T-helper 1 cell treated with Interleukin-12 subunit alpha and Interleukin-12 subunit beta and Interleukin-4 antibody, amounts not matched to agents 30 ng/mL and 1 ng/mL, for 36 hours (primary cell): Measurements from ENCODE around the gene BRI3BP. TPM values are rescaled to one million over a fixed set of nuclear protein-coding genes. Genes with fewer than 3 reads are reported as not detected.

Experiments used
- intact Hi-C: fragments of 100-400 bp; cut with micrococcal nuclease; formaldehyde crosslinking; loops from one replicate; pipeline ENCODE4 v1.15.1; 2024
- total RNA-seq: library from RNA; stranded (reverse); gene quantifications from 2 replicates; pipeline ENCODE4 v1.2.3, GENCODE V29; 2022

Gene BRI3BP
- total RNA-seq, 1 donor from 2014 or later = 19.4 TPM

GRCh38 chr12:124972211-124972610 lies 21.2 kb upstream of the BRI3BP start:
- intact Hi-C loops = no loop called here

GRCh38 chr12:124975276-124975675 lies 18.2 kb upstream of the BRI3BP start:
- intact Hi-C loops = no loop called here

- intact Hi-C loops = no loop called here
Measured at GRCh38 chr12:124976999-124977398, 16.4 kb upstream of the BRI3BP start.

- intact Hi-C loops = no loop called here
Measured at GRCh38 chr12:124979568-124979967, 13.9 kb upstream of the BRI3BP start.

GRCh38 chr12:124980098-124980892 lies 13.2 kb upstream of the BRI3BP start:
- intact Hi-C loops = no loop called here

GRCh38 chr12:124986876-124987275 lies 6.6 kb upstream of the BRI3BP start:
- intact Hi-C loops = loop anchor here (5.0 kb wide), 1 partner anchor 275 kb away; no protein-coding TSS in a partner anchor

- intact Hi-C loops = loop anchor here (1.0 to 5.0 kb wide), 9 partner anchors 54 to 1631 kb away; partner anchors contain the start of genes AACS and SBNO1
Measured at GRCh38 chr12:124992874-124993625, 395 bp upstream of the BRI3BP start.

- intact Hi-C loops = loop anchor here (5.0 kb wide), 2 partner anchors 537 to 1632 kb away; partner anchors contain the start of gene SBNO1
Measured at GRCh38 chr12:124994437-124994975, 1.1 kb downstream of the BRI3BP start.

- intact Hi-C loops = no loop called here
Measured at GRCh38 chr12:124995200-124995961, 1.9 kb downstream of the BRI3BP start.

GRCh38 chr12:124998705-124999104 lies 5.3 kb downstream of the BRI3BP start:
- intact Hi-C loops = no loop called here

- intact Hi-C loops = no loop called here
Measured at GRCh38 chr12:125001636-125002035, 8.2 kb downstream of the BRI3BP start.

- intact Hi-C loops = no loop called here
Measured at GRCh38 chr12:125003021-125003420, 9.6 kb downstream of the BRI3BP start.

- intact Hi-C loops = no loop called here
Measured at GRCh38 chr12:125004621-125005020, 11.2 kb downstream of the BRI3BP start.

- intact Hi-C loops = no loop called here
Measured at GRCh38 chr12:125005652-125006051, 12.2 kb downstream of the BRI3BP start.

GRCh38 chr12:125006365-125006764 lies 12.9 kb downstream of the BRI3BP start:
- intact Hi-C loops = no loop called here

GRCh38 chr12:125013816-125014442 lies 20.5 kb downstream of the BRI3BP start:
- intact Hi-C loops = no loop called here

- intact Hi-C loops = no loop called here
Measured at GRCh38 chr12:125014526-125014925, 21.1 kb downstream of the BRI3BP start.

- intact Hi-C loops = no loop called here
Measured at GRCh38 chr12:125015680-125016310, 22.4 kb downstream of the BRI3BP start.

- intact Hi-C loops = no loop called here
Measured at GRCh38 chr12:125017801-125018200, 24.4 kb downstream of the BRI3BP start.

GRCh38 chr12:125018356-125018755 lies 24.9 kb downstream of the BRI3BP start:
- intact Hi-C loops = no loop called here
